ENCODE measurements around the gene POLD1. TPM values are rescaled to one million over a fixed set of nuclear protein-coding genes. Genes with fewer than 3 reads are reported as not detected.
"Not testable (repeated sequence)": the region's sequence is repeated elsewhere in the genome, so short reads cannot be mapped to it uniquely, and the experiment has no call there.

The POLD1 gene
- total RNA-seq (ENCODE audit: unreplicated experiment) = 54.4 TPM
- long read RNA-seq, transcript POLD1-201 (27 exons, 3,444 nt) = major isoform, 9 of 15 reads
- long read RNA-seq, partial matches to known transcripts = 3 of 15 reads
- long read RNA-seq, other reads (novel, unspliced or antisense) = 3 of 15 reads

DNA sequence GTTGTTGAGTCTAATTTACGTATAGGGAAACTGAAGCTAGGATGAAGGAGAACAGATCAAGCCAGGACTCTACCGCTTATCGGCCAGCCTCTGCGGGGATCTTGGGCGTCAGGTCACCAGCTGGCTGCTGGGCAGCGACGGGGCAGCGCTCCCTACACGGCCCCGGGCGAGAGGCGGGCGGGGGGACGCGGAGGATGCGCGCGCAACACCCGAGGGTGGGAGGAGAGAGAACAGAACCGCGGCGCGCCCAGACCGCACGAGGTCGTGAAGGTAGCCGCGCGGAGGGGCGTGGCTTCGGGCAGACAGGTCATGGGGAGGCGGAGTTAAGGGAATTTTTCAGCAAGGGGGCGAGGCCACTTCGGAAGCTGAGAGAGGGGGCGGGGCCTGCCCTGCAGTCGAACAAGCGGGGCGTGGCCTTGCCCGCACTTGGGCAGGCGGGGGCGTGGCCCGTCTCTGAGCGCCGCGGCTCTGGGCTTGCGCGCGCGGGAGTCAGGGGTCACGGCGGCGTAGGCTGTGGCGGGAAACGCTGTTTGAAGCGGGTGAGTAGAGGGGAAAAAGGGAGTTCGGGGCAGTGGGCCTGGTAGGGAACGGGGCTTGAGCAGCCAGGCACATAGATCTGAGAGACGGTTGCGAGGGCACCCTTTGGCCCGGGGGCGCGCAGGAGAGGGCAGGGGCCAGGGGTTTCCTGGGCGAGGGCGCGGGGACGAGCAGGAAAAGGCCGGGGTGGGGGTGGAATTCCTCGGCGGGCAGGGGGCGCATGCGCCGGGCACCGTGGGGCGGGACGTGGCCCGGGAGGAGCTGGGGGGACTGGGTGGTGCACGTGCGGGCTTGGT is at the start of gene POLD1:
POLD1 (plus strand) TSS at position 496 of the 833 bp plus-strand sequence. CDS start 14,505 bp downstream, outside the sequence.
- H3K4me1 Mint-ChIP-seq (ENCODE audit: unreplicated experiment) = peaks cover 16% of the 10 kb centered on the region
- no peaks in the 10 kb centered on the region for H3K9me3 Mint-ChIP-seq (ENCODE audit: unreplicated experiment)
- H3K27ac Mint-ChIP-seq (ENCODE audit: unreplicated experiment) = peak within 1 kb of the TSS; percentile 79
- peaks cover 23% of the 10 kb centered on the region for H3K27me3 Mint-ChIP-seq (ENCODE audit: unreplicated experiment)
- TF ChIP-seq, protein P1, sequence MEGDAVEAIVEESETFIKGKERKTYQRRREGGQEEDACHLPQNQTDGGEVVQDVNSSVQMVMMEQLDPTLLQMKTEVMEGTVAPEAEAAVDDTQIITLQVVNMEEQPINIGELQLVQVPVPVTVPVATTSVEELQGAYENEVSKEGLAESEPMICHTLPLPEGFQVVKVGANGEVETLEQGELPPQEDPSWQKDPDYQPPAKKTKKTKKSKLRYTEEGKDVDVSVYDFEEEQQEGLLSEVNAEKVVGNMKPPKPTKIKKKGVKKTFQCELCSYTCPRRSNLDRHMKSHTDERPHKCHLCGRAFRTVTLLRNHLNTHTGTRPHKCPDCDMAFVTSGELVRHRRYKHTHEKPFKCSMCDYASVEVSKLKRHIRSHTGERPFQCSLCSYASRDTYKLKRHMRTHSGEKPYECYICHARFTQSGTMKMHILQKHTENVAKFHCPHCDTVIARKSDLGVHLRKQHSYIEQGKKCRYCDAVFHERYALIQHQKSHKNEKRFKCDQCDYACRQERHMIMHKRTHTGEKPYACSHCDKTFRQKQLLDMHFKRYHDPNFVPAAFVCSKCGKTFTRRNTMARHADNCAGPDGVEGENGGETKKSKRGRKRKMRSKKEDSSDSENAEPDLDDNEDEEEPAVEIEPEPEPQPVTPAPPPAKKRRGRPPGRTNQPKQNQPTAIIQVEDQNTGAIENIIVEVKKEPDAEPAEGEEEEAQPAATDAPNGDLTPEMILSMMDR (IDR thresholded peaks at IDR 0.05; ENCODE audit: unreplicated experiment) = no peak
- peak within 1 kb of the TSS; percentile 94 for H3K4me3 Mint-ChIP-seq (ENCODE audit: unreplicated experiment)
- H3K36me3 Mint-ChIP-seq (ENCODE audit: low read depth, unreplicated experiment) = peaks cover 45% of the 10 kb centered on the region
- DNase-seq (ENCODE audit: low spot score) = peak; percentile 98

- H3K36me3 Mint-ChIP-seq (ENCODE audit: low read depth, unreplicated experiment) = peaks cover 20% of the 10 kb centered on the region
- H3K27me3 Mint-ChIP-seq (ENCODE audit: unreplicated experiment) = peaks cover 13% of the 10 kb centered on the region
- H3K9me3 Mint-ChIP-seq (ENCODE audit: unreplicated experiment) = peaks cover 29% of the 10 kb centered on the region
- H3K27ac Mint-ChIP-seq (ENCODE audit: unreplicated experiment) = no peak overlapping the region
- no peak for DNase-seq (ENCODE audit: low spot score)
- H3K4me1 Mint-ChIP-seq (ENCODE audit: unreplicated experiment) = no peaks in the 10 kb centered on the region
- TF ChIP-seq, protein P1 (IDR thresholded peaks at IDR 0.05; ENCODE audit: unreplicated experiment) = no peak
- no peak overlapping the region for H3K4me3 Mint-ChIP-seq (ENCODE audit: unreplicated experiment)
These were observed 49.3 kb upstream of the POLD1 start for GRCh38 chr19:50334741-50335421.

DNA sequence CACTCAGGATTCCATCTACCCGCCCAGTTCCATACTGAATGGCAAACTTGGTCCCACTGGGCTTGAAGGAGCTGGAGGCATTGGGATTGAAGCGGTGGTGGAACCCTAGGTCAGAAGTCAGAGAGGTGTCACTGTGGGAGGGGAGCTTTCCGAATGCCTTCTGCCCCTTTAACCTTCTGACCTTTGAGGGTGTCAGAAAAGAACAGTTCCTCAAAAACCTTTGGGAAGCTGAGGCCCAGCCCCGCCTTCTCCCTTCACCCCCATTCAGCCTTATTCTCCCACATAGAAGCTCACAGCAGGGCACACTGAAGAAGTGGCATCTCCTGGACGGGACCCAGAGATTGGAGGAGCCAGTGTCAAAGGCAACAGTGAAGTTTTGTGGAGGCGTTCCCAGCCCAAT is 47.1 kb upstream of the POLD1 start:
- H3K36me3 Mint-ChIP-seq (ENCODE audit: low read depth, unreplicated experiment) = peaks cover 14% of the 10 kb centered on the region
- H3K27ac Mint-ChIP-seq (ENCODE audit: unreplicated experiment); H3K4me3 Mint-ChIP-seq (ENCODE audit: unreplicated experiment); H3K4me1 Mint-ChIP-seq (ENCODE audit: unreplicated experiment); DNase-seq (ENCODE audit: low spot score); H3K27me3 Mint-ChIP-seq (ENCODE audit: unreplicated experiment): not testable (repeated sequence)
- H3K9me3 Mint-ChIP-seq (ENCODE audit: unreplicated experiment) = peaks cover 21% of the 10 kb centered on the region

DNA sequence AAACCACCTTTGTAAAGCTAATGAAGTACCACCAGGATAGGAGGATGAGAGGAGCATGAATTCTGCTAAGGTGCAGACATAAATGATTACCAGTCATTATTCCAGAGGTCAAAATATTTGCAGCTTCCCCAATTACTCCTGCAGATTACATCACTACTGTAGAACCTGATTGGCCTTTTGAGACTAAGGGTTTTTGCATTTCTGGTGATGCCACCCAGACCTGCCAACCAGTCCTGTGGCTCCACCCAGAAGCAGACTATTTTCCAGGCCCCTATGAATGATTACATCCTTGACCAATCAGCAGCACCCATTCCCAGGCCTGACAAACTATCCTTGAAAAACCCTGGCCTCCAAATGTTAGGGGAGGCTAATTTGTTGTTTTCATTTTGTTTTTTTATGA is 43.8 kb upstream of the POLD1 start:
- Mint-ChIP-seq H3K4me3 (ENCODE audit: unreplicated experiment) (no peak overlapping the region), H3K9me3 (ENCODE audit: unreplicated experiment) (peaks cover 25% of the 10 kb centered on the region), H3K27ac (ENCODE audit: unreplicated experiment) (no peak overlapping the region), H3K4me1 (ENCODE audit: unreplicated experiment) (no peaks in the 10 kb centered on the region), H3K27me3 (ENCODE audit: unreplicated experiment) (peaks cover 5% of the 10 kb centered on the region), H3K36me3 (ENCODE audit: low read depth, unreplicated experiment) (peaks cover 9% of the 10 kb centered on the region)
- TF ChIP-seq, protein P1 (IDR thresholded peaks at IDR 0.05; ENCODE audit: unreplicated experiment) = no peak
- DNase-seq (ENCODE audit: low spot score) = no peak

- Mint-ChIP-seq H3K4me1 (ENCODE audit: unreplicated experiment) (no peaks in the 10 kb centered on the region), H3K27me3 (ENCODE audit: unreplicated experiment) (peaks cover 5% of the 10 kb centered on the region), H3K4me3 (ENCODE audit: unreplicated experiment) (no peak overlapping the region), H3K9me3 (ENCODE audit: unreplicated experiment) (peaks cover 21% of the 10 kb centered on the region), H3K27ac (ENCODE audit: unreplicated experiment) (no peak overlapping the region), H3K36me3 (ENCODE audit: low read depth, unreplicated experiment) (peaks cover 3% of the 10 kb centered on the region)
- DNase-seq (ENCODE audit: low spot score) = no peak
- TF ChIP-seq, protein P1 (IDR thresholded peaks at IDR 0.05; ENCODE audit: unreplicated experiment) = no peak
These were observed 43.0 kb upstream of the POLD1 start for GRCh38 chr19:50341091-50341564.
